Endodermal cell (in vitro differentiated cells): ENCODE data around the gene ANKRD66. TPM values are rescaled to one million over a fixed set of nuclear protein-coding genes. Genes with fewer than 3 reads are reported as not detected.
"Not testable (repeated sequence)": the region's sequence is repeated elsewhere in the genome, so short reads cannot be mapped to it uniquely, and the experiment has no call there.

Source experiments
- DNase-seq: peaks from one replicate; pipeline ENCODE4 v3.0.0-alpha.2; 2017
- H3K27ac ChIP-seq: 2 replicates; pipeline ENCODE4 v1.5.1; 2013; ENCODE audit warnings: mild to moderate bottlenecking, low read depth, low read length, moderate library complexity
- H3K27me3 ChIP-seq: 2 replicates; pipeline ENCODE4 v1.6.1; 2013; ENCODE audit warnings: mild to moderate bottlenecking, low read length, moderate library complexity; ENCODE audit not compliant: insufficient read depth, control insufficient read depth, poor library complexity, severe bottlenecking
- H3K36me3 ChIP-seq: 2 replicates; pipeline ENCODE4 v1.7.0; 2013; ENCODE audit warnings: mild to moderate bottlenecking, low read length, moderate library complexity; ENCODE audit not compliant: control insufficient read depth, insufficient read depth
- H3K4me1 ChIP-seq: one replicate; pipeline ENCODE4 v1.7.0; 2013; ENCODE audit warnings: low read length; ENCODE audit not compliant: control insufficient read depth, insufficient read depth
- H3K4me3 ChIP-seq: 2 replicates; pipeline ENCODE4 v1.5.1; 2013; ENCODE audit warnings: mild to moderate bottlenecking, low read length, moderate library complexity
- H3K9ac ChIP-seq: 2 replicates; pipeline ENCODE4 v1.6.1; 2013; ENCODE audit warnings: mild to moderate bottlenecking, low read length, moderate library complexity; ENCODE audit not compliant: poor library complexity, severe bottlenecking; ENCODE audit errors: extremely low read depth
- H3K9me3 ChIP-seq: 2 replicates; pipeline ENCODE4 v1.6.1; 2013; ENCODE audit warnings: mild to moderate bottlenecking, low read length, moderate library complexity; ENCODE audit not compliant: control insufficient read depth
- H3K27ac Mint-ChIP-seq: 2 replicates; pipeline ENCODE4 v1.8.0; 2020; ENCODE audit warnings: mixed read lengths
- H3K27me3 Mint-ChIP-seq: 2 replicates; pipeline ENCODE4 v1.8.0; 2021; ENCODE audit warnings: mild to moderate bottlenecking, mixed read lengths; ENCODE audit not compliant: insufficient read depth
- H3K36me3 Mint-ChIP-seq: 2 replicates; pipeline ENCODE4 v1.8.0; 2020; ENCODE audit warnings: low read depth, mixed read lengths
- H3K4me1 Mint-ChIP-seq: 2 replicates; pipeline ENCODE4 v1.8.0; 2020; ENCODE audit warnings: mixed read lengths
- H3K4me3 Mint-ChIP-seq: 2 replicates; pipeline ENCODE4 v1.8.0; 2020; ENCODE audit warnings: mild to moderate bottlenecking, moderate library complexity, mixed read lengths
- H3K9me3 Mint-ChIP-seq: 2 replicates; pipeline ENCODE4 v1.8.0; 2020; ENCODE audit warnings: mild to moderate bottlenecking, mixed read lengths
- CTCF ChIP-seq: fragments of 200-600 bp; sonication (generic); conservative IDR thresholded peaks from 2 replicates; pipeline ENCODE4 v1.5.0; 2021; ENCODE audit warnings: antibody characterized with exemption, mild to moderate bottlenecking
- WGBS, 2 experiments: methylation state at CpG; one replicate each; pipeline versions ENCODE4 v1.1.5 to v1.1.7; 2013; ENCODE audit warnings: missing lambda C conversion rate in 2 of 2, mixed read lengths in 1 of 2; ENCODE audit not compliant: insufficient coverage in 1 of 2, insufficient read length in 1 of 2; 5-methylcytosine and 5-hydroxymethylcytosine counted together
- total RNA-seq, 2 donors: library from RNA; stranded (reverse); fragmentation: NEBNext Ultra II Directional in 1 of 2; extraction: Animal tissue kit (Norgen Biotek cat#: 25700) in 1 of 2; gene quantifications; 2 replicates in 1 of 2; 3 replicates in 1 of 2; pipeline ENCODE4 v1.2.1, GENCODE V29; 2021

ANKRD66 gene
- total RNA-seq, 2 donors from 2014 or later = not detected

GRCh38 chr6:46763466-46763865, 16.7 kb downstream of the ANKRD66 start:
- no peaks in the 10 kb centered on the region for H3K4me1 Mint-ChIP-seq
- peaks cover 3% of the 10 kb centered on the region for H3K9me3 Mint-ChIP-seq
- 90 to 94% methylated on average over 1 to 2 of the region's 2 CpGs for WGBS, 2 experiments
- DNase-seq = no peak
- Histone ChIP-seq H3K27ac (no peak overlapping the region), H3K4me3 (no peak overlapping the region), H3K9ac (no peak overlapping the region), H3K4me1 (no peaks in the 10 kb centered on the region), H3K36me3 (no peaks in the 10 kb centered on the region), H3K9me3 (no peaks in the 10 kb centered on the region), H3K27me3 (no peaks in the 10 kb centered on the region)
- H3K4me3 Mint-ChIP-seq = no peak overlapping the region
- no peaks in the 10 kb centered on the region for H3K27me3 Mint-ChIP-seq
- TF ChIP-seq CTCF = no peak
- no peaks in the 10 kb centered on the region for H3K36me3 Mint-ChIP-seq
- H3K27ac Mint-ChIP-seq = no peak overlapping the region

- H3K36me3 ChIP-seq, H3K4me3 Mint-ChIP-seq, H3K9ac ChIP-seq, H3K36me3 Mint-ChIP-seq, H3K9me3 Mint-ChIP-seq, H3K4me3 ChIP-seq, H3K9me3 ChIP-seq, H3K27ac ChIP-seq, H3K27me3 ChIP-seq, DNase-seq, H3K4me1 Mint-ChIP-seq, H3K27ac Mint-ChIP-seq, H3K27me3 Mint-ChIP-seq, H3K4me1 ChIP-seq: not testable (repeated sequence)
- WGBS, 2 experiments = 93 to 96% methylated on average over 8 to 10 of the region's 10 CpGs
Observed at GRCh38 chr6:46764280-46764679, 17.5 kb downstream of the ANKRD66 start.

DNA sequence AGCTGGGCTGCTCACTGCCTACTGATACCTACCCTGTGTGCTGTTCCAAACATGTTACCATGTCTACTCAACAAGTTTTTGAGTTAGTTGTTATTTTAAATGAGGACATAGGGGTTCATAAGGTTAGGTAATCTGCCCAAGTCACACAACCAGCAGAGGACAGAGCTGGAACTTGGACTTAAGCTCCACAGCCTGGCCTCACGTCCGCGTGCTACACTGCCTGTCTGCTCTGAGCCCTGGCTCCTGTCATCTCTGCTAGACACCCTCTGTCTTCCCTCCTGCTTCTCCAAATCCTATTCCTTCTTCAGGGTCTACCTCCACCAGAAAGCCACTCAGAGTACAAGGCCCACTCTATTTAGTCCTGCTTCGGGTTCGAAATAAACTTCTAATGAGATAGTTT, 18.2 kb downstream of the ANKRD66 start:
- Mint-ChIP-seq H3K27ac (no peak overlapping the region), H3K27me3 (no peaks in the 10 kb centered on the region), H3K4me3 (no peak overlapping the region), H3K4me1 (no peaks in the 10 kb centered on the region), H3K9me3 (peaks cover 3% of the 10 kb centered on the region), H3K36me3 (no peaks in the 10 kb centered on the region)
- Histone ChIP-seq H3K4me3 (no peak overlapping the region), H3K36me3 (no peaks in the 10 kb centered on the region), H3K4me1 (no peaks in the 10 kb centered on the region), H3K9ac (no peak overlapping the region), H3K9me3 (no peaks in the 10 kb centered on the region), H3K27me3 (no peaks in the 10 kb centered on the region), H3K27ac (no peak overlapping the region)
- TF ChIP-seq CTCF = no peak
- 84 to 93% methylated on average over 4 to 5 of the region's 5 CpGs for WGBS, 2 experiments
- no peak for DNase-seq

GRCh38 chr6:46772016-46772415, 25.3 kb downstream of the ANKRD66 start:
- Histone ChIP-seq H3K27ac (no peak overlapping the region), H3K36me3 (no peaks in the 10 kb centered on the region), H3K9me3 (peaks cover 6% of the 10 kb centered on the region), H3K9ac (no peak overlapping the region), H3K4me3 (no peak overlapping the region), H3K27me3 (no peaks in the 10 kb centered on the region), H3K4me1 (no peaks in the 10 kb centered on the region)
- no peak for TF ChIP-seq CTCF
- Mint-ChIP-seq H3K4me3 (no peak overlapping the region), H3K27ac (no peak overlapping the region), H3K27me3 (no peaks in the 10 kb centered on the region), H3K9me3 (peaks cover 14% of the 10 kb centered on the region), H3K4me1 (no peaks in the 10 kb centered on the region), H3K36me3 (no peaks in the 10 kb centered on the region)
- WGBS, 2 experiments = 100% methylated on average over 1 of the region's 1 CpG; no CpG with 5 or more reads in 1 of the 2 experiments
- DNase-seq = no peak
